GM12872 (cell line): ENCODE results near the gene CERS6.

ENCODE experiments used
- CTCF ChIP-seq: IDR thresholded peaks from 3 replicates; pipeline ENCODE4 v1.5.1; 2011; ENCODE audit warnings: low read depth, mild to moderate bottlenecking, low read length, moderate library complexity; ENCODE audit not compliant: insufficient read depth

CERS6 gene

DNA sequence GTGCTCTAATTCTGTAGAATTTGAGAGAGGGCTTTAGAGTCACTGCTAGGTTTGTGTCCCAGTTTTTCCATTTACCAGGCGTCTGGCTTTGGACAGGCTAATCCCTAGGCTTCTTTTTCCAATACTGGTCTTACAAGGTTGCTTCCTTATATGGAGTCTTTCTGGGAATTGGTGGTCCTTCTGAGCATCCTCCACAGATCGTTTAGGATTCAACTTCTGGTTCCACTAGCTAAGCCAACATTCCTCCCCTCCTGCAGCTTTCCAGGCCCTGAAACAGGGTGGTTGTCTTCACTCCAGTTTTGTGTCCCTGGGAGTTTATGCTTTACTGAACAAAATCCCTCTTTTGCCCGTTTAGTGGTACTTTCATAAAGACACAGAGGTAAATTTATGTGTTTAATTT lies 170.6 kb downstream of the CERS6 start:
- TF ChIP-seq CTCF: no peak

- TF ChIP-seq CTCF: no peak
Measured at GRCh38 chr2:168632709-168633121, 176.6 kb downstream of the CERS6 start.

DNA sequence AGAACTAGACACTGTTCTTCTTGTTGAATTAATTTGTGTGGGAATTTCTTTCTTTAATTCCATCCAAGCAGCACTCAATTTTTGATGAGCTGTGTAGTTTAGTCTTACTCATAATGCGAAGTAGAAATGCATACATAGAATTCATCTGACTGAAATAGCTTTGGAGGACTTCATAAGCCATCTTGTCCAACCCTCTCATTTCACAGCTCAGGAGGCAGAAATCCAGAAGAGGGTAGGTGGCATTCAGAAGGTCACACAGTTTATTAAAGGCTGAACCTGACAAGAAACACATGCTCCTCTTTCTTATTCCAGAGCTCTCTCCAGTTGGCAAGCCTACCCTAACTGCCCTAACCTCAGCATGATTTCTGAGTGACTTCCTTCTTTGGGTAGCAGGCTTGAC lies 177.1 kb downstream of the CERS6 start:
- TF ChIP-seq CTCF: no peak

DNA sequence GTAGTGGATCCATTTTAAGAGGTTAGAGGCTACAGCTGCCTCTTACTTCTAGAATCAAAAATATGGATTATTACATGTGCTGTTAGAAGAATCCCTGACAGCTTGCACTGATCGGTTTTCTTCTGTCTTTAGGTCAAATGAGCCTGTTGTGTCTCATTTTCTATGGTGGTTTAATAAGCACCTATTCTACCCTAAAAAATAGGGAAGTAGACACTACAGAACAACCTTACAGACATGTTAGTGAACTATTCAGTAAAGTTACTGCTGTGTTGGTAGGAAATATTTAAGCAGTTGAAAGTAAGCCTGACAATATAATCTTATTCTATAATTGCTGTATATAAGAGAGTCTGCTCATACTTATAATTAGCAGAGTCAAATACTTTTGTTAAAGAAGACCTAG lies 177.8 kb downstream of the CERS6 start:
- TF ChIP-seq CTCF: no peak

DNA sequence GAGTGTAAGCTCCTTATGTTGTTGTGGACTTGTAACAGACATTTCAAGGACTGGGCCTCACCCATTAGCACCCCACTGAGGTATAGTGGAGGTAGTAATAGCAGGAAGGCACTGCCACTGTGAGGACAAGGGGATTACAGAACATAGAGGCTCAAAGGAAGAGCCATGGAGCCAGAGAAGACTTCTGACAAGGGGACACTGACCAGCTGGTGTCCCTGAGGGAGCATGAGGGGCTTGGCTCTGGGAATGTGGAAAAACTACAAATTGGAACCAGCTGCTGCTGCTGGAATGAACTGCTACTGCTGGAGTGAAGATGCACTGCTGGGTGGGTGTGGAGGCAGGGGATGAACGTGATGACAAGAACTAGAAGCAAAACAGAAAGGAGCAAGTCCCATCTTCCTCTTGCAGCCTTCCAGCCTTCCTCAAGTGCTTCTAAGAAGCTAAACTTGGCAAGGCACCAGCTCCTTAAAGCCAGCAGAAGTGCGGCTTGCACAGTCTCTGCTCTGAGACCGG lies 179.0 kb downstream of the CERS6 start:
- no peak for TF ChIP-seq CTCF

DNA sequence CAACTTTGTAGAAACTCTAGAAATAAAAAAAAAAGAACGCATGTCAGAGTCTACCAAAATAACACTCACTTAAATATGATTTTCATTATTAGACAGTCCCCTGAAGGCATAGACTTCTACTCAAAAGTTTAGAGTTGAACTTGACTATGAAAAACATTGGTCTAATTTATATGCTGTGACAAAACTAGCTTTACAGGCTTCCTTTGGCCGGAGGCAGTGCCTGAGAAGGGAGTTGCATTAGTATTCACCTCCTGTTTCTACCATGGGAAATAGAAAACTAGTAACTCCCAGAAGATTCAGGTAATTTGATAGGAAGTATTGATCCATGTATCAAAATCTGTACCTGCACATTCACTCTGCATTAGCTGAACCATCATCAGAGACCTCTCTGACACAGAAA lies 182.9 kb downstream of the CERS6 start:
- TF ChIP-seq CTCF: no peak

GRCh38 chr2:168639441-168639898 lies 183.4 kb downstream of the CERS6 start:
- no peak for TF ChIP-seq CTCF
